Activated CD4-positive, alpha-beta T cell treated with anti-CD3 and anti-CD28 coated beads for 4 hours (primary cell): ENCODE data around the gene SYNGR1.

Experiments used
- DNase-seq, 2 donors: peaks; one replicate each; pipeline ENCODE4 v3.0.0-alpha.2; 2020

Gene SYNGR1, protein sequence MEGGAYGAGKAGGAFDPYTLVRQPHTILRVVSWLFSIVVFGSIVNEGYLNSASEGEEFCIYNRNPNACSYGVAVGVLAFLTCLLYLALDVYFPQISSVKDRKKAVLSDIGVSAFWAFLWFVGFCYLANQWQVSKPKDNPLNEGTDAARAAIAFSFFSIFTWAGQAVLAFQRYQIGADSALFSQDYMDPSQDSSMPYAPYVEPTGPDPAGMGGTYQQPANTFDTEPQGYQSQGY

GRCh38 chr22:39349967-39350726 lies at the start of gene SYNGR1:
TSS of gene SYNGR1 (plus strand) at chr22:39349991. CDS start at chr22:39350011, 20 bp downstream.
- no peak for DNase-seq

DNA sequence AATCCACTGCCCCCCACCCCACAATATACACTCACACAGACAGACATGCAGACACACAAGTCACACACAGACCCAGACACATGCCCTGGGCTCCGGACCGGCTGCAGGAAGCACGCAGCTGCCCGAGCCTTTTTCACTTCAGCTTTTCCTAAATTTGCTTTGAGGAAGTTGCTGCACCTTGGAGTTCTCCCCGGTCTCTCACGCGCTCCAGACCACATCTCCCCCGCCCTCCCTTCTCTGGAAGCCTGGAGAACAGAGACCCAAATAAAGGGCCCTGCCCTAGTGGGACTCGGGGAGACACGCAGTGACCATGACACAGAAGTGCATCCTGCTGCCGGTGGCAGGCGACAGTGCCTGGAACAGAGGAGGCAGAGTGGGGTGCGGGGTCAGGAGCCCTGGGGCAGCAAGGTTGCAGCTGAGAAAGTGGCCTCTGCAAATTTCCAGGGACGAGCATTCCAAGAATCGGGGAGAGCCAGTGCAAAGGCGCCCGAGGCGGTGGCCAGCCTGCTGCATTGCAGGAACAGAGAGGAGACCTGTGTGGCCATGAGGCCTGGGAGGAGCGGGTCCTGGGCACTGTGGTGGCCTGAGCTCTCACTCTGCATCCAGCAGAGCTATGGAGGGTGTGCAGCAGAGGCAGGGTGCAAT lies 49.5 kb upstream of the SYNGR1 start:
- no peak for DNase-seq

DNA sequence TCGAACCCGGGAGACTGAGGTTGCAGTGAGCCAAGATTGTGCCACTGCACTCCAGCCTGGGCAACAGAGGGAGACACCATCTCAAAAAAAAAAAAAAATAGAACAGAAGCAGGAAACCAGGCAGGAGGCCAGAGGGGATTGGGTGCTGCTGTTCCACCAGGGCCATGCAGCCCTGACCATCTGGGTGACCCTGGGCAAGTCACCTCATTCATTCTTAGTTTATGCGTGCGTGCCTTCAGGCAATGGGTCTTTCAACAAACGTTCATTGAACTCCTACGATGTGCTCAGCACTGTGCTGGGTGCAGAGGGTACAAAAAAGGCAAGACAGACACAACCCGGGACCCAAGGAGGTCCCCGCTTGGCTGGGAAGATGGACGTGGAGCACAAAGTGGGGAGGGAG lies 48.7 kb upstream of the SYNGR1 start:
- DNase-seq: no peak

DNA sequence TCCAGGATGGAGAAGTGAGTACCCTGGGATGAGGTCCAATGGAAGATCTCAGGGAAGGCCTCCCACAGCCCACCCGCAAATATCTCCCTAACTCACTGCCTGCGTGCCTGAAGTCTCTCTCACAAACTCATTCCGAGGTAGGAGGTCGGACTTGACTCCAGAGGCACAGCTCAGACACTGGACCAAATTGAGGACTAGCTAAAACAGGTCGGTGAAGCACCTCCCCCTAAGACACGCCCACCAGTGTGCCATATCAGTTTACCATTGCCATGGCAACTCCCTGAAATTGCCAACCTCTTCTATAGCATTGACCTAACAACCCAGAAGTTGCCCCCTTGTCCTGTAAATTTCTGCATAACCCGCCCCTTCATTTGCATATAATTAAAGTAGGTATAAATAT lies 47.9 kb upstream of the SYNGR1 start:
- DNase-seq: no peak

DNA sequence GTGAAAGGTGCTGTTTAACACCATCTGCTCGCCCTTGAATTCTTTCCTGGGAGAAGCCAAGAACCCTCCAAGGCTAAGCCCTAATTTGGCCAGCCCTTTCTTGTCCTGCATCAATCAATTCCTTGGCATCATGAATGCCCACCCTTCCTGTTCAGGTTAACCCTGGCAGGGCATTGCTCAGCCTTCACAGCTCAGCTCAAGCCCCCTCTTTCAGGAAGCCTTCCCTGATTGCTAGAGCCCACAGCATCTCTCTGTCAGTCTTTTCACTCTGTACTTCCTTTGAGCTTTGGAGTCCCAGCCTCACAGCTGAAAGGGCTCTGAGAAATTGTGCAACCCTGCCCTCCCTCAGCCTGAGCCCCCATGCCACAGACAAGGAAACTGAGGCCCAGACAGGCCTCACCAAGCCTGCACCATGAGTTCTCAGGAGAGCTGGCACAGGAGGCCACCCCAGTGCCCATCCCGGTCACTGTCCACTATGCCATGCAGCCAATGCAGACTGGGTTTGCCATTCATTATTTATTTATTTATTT lies 47.3 kb upstream of the SYNGR1 start:
- DNase-seq: no peak

DNA sequence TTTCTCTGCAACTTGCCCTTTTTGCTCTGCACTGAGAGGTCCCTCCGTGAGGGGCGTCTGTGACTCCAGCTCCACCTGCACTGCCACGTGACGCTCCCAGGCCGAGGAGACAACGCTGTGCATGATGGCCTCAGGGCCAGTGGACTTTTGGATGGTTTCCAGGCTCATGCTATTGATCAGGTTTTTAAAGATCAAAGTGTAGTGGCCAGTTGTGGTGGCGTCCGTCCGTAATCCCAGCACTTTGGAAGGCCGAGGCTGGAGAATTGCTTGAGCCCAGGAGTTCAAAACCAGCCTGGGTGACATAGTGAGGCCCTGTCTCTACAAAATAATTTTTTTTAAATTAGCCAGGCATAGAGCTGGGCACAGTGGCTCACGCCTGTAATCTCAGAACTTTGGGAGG lies 46.4 kb upstream of the SYNGR1 start:
- no peak for DNase-seq

DNA sequence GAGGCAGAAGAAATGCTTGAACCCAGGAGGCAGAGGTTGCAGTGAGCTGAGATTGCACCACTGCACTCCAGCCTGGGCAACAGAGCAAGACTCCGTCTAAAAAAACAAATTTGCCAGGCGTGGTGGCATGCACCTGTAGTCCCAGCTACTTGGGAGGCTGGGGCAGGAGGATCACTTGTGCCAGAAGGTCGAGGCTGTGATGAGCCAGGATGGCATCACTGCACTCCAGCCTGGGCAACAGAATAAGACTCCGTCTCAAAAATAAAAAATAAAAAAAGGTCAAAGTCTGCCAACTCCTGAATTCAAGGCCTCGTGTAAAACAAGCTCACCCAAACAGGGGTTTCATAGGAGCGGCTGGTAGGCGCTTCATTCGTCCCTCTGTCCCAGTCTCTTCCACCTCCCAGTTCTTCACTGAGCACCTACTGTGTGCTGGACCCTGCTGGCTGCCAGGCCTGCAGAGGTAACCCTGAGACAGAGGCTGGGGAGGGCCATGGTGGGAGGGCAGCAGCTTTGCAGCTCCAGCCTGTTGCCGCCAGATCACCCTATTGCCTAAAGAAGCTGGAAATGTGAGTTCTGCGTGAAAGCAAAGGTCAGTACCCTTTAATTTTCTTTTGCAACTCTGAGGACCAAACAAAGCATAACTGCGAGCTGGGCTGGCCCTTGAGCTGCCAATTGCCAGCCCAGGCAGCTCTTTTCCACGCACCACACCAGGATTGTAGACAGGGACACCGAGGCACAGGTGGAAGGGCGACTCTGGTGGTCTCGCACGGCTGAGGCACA lies 45.7 kb upstream of the SYNGR1 start:
- DNase-seq: no peak

GRCh38 chr22:39306456-39307361 lies 43.1 kb upstream of the SYNGR1 start:
- DNase-seq: peak; percentile 54 to 65

GRCh38 chr22:39308614-39309363 lies 41.0 kb upstream of the SYNGR1 start:
- DNase-seq: no peak

DNA sequence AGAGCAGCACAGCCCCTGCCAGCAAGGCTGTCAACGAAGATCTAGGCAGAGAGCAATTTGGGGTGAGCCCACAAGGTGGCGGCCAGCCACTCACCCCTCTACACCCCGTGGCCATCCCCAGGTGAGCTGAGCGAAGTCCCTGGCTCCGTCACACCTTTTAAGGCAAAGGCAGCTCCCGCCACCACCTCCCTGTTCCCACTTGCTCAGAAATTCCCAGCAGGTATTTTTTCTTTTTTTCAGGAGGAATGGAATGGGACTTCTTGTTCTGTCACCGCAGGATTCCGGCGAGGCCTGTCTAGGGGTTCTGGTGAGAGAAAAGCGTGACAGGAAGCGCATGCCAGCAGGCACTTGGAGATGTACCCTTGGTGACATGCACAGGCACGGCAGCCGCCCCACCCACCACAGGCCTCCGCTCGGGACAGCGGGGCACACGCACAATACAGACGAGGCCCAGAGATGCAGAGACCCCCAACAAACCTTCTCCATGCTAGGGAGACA lies 40.4 kb upstream of the SYNGR1 start:
- no peak for DNase-seq

DNA sequence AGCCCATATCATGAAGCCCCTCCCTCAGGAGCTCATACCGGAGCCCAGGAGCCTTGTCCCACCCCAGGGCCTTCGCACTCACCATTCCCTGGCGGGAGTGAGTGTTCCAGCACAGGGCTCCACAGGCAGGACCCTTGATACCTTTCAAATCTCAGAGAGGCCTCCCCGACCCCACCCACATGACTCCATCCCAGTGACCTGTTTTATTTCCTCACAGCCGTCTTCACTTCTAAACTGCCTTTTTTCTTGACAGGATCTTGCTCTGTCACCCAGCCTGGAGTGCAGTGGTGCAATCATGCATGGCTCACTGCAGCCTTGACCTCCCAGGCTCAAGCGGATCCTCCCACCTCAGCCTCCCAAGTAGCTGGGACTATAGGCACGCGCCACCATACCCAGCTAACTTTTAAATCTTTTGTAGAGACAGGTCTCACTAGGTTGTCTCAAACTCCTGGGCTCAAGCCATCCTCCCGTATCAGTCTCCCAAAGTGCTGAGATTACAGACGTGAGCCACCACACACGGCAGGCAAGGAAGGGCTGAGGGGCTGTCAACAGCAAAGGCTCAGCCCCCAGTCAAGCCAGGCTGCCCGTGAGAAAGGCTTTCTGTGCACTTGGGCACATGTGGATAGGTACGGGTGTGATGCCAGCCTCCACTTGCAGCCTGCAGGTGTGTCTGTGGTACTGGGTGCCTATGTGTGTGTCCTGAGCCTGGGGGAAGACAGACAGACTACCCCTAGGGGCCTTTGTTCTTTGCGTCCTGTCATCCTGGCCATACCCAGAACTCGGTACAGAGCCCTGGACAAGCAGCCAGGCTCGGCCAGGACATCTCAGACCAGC lies 39.7 kb upstream of the SYNGR1 start:
- no peak for DNase-seq

DNA sequence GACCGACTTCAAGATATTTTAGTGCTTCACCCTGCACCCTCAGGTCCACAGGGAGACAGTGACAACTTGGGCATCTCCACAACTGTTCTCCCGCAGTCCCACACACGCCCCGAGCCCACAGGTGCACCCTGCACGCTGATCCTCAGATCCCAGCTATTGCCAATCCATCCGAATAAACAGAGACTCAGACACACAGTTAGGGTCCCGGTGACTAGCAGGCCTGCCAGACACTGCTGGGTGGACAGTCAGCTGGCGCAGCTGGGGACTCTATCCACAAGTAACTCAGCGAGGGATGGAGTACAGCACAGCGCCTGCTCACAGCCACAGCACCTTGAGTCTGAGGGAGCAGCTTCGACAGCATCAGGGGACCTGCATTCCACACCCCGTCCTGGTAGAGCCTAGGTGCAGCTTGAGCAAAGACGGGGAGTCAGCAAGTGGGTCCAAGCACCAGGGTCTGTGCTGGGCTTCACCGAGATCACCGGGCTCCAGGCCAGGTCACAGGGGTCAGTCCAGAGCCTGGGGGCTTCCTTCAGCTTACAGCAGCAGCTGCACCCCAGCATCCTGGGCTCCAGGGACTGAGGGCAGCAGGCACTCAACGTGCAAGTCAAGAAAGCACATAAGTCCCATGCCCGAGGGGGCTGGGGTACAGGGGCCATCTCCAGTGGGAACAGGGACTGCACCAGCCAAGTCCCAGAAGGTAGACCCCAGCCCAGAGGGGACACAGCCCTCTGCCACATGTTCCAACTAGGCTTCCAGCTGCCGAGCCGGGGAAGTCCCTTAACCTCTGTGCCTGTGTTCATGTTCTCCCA lies 38.0 kb upstream of the SYNGR1 start:
- DNase-seq: no peak

DNA sequence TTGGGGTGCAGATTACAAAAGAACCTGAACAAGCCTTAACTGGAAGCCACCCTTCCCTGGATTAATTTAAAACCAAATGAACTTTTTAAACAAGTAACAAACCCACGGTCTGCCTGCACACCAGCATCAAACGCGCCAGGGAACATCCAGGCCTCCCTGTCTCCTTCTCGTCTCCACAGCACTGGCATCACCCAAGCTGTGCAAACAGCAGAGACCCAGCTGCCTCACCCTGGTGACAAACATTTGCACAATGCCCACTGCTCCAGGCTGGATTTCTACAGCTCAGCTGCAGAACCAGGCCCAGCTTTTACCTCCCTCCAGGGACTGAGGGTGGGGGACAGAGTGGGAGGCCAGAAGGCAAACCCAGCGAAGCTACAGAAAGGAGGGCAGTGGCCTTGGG lies 37.4 kb upstream of the SYNGR1 start:
- no peak for DNase-seq

- DNase-seq: no peak
Measured at GRCh38 chr22:39313258-39314001, 36.4 kb upstream of the SYNGR1 start.

DNA sequence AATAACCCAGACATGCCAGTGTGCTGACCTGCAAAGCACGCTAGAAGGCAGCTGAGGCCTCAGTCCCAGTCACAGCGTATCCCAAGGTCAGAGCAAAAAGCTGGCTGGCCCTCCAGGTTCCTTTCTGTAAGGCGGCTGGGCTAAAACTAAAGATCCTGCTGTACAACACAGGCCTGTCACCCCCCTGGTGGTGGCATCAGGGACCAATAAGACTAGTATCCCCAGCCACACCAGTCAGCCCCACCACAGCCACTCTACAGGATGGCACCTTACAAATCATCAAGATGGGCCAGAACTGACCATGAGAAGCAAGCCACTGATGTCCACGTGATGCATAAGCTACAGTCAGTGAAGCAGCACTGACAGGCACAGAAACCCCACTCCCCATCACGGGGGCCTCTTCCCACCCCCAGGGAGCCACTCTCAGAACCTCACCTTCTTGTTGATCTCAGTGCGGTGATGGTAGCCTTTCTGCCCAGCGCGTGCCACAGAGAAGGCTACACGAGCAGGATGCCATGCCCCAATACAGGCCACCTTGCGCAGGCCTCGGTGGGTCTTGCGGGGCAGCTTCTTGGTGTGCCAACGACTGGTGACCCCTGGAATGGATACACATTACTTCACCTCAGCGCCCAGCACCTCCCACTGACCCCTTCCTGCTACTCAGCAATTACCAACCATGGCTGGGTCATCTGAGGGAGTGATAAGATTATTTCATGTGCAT lies 35.4 kb upstream of the SYNGR1 start:
- no peak for DNase-seq

GRCh38 chr22:39315389-39315788 lies 34.4 kb upstream of the SYNGR1 start:
- DNase-seq: no peak

DNA sequence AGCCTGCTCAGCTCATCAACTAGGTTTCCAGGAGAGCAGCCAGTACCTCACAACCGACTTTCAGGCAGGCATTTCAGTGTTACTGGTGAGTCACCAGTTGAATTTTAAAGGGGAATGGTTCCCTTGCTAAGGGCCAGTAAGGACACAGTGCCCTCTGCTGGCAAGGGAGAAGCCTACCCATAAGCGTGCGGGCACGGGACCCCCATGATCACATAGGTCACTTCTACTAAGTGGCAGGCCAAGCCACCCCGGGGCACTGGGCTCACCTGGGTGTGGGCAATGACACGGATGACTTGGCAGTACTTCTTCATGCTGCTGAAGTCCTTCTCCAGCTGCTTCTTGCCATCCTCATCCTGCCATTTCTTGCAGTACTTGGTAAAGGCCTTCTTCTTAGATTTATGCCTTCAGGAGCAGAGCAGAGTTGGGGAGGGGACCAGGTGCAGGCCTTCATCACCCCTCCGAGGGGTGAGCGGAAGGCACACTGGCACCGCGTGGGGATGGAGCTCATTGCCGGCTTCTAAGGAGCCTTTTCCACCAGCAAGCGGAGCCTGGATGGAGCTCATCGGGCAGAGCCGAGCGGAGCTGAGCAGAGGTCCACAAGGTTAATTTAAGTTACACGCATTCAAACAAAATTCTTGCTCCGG lies 33.2 kb upstream of the SYNGR1 start:
- DNase-seq: peak; percentile 81 to 82
